GM18526 (cell line): ENCODE results near the gene CCBE1.

Source experiments
- POLR2A ChIP-seq: IDR thresholded peaks from 3 replicates; pipeline ENCODE4 v1.6.1; 2011; ENCODE audit not compliant: insufficient read length; ENCODE audit errors: extremely low read depth

Gene CCBE1

DNA sequence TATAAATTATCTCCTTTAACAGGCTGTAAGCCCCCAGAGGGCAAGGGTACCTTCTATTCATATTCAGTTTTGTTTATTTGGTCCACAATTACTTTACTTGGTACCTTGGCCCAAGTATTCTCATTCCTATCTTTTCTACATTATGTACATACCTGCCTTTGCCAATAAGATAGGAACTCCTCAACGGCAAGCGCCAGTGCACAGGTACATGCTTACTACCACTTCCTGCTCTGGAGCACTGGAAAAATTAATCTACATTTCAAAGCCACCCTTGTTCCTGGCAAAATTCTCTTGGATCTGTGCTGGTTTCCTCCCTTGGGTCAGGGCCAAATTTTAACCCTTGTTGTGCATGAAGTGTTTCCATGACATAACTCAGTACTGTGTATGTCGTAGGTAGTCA is 303.8 kb downstream of the CCBE1 start:
- no peak for TF ChIP-seq POLR2A

- TF ChIP-seq POLR2A = no peak
These were observed 308.4 kb downstream of the CCBE1 start for GRCh38 chr18:59388817-59389216.

DNA sequence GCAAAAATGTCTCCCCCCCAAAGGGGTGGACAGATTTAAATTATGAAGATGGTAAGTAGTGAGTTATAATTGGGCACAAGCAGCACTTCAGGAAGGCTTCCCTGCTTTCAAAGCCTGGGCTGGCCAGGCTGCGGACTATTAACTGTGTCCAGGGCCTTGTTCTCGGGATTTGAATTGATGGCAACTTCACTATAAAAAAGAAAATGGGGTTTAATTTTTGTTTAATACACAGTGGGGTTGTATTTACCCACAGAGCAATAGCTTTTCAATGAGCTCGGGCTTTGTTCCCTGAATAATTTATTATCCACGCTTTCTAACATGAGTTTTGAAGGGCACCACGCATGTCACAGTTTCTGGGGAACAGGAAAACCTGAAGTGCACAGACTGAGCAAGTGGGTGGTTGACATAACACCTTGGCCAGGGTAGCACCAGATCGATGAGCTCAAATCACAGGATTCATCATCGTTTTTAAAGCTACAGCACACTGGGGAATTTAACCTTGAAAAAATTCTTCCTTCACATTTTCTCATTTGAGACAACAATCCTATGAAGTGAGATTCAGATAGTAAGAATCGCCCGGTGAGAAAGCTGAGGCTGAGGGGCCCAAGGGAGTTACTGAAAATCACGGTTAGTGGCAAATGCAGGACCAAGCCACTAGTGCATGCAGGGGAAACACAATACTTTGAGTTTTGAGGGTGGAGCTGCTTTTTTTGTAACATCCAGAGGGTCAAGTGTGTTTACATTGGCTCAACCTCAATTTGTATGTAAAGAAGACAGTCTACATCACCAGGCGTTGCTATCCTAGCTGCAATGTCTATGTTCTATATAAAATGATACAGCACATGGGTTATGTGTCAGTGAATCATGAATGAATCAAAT is 309.3 kb downstream of the CCBE1 start:
- TF ChIP-seq POLR2A = no peak

GRCh38 chr18:59386909-59387686 is 310.1 kb downstream of the CCBE1 start:
- no peak for TF ChIP-seq POLR2A

DNA sequence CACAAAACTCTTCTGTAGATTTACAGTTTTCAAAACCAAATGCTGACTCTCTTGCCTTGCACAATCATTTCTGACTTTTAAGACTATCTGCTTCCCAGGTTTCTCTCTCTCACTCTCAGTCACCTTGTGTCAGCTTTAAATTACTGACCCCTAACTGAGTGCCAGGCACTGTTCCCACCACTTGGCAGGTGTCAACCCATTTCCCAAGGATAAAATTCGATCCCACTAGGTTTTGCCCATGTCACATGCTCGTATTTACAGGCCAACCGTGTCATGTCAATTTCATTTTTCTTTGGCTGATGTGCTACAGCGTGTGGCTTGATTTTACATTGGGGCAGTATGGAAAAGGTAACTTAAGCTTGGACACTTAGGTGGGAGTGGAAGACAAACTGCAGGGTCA is 312.0 kb downstream of the CCBE1 start:
- no peak for TF ChIP-seq POLR2A

DNA sequence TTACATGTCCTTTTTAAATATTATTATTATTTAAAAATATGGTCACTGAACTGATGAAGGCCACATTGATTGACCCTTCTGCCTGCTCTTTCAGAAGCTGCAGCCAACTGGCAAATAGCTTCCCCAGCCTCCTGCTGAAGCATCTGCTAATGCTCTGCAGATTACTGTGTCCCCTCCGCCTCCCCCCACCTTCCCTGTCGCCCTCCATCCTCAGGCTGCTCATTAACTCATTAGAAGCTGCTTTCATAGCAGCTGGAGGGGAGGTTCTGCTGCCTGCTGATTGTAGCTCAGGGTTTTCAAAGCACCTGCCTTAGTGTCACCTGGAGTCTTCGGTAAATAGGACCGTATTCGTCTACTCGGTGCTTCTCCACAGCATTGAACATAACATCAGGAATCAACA is 313.4 kb downstream of the CCBE1 start:
- no peak for TF ChIP-seq POLR2A

DNA sequence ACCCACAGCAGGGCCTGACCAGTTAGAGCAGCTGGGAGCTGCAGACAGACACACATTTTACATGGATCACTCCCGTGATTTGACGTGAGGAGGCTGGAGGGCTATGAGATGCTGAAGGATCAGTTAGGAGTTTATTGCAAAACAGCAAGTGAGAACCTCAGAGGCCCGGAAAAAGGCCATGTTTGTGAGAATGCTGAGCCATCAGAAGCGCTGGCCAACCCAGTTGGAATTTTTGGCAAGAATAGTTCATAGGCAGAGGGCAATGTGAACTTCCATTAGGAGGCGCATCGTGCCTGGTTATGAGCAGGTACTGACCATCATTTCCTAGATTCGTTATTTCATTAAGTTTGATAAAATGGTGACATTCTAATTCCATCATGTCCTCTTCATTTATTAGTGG is 314.8 kb downstream of the CCBE1 start:
- TF ChIP-seq POLR2A = no peak

DNA sequence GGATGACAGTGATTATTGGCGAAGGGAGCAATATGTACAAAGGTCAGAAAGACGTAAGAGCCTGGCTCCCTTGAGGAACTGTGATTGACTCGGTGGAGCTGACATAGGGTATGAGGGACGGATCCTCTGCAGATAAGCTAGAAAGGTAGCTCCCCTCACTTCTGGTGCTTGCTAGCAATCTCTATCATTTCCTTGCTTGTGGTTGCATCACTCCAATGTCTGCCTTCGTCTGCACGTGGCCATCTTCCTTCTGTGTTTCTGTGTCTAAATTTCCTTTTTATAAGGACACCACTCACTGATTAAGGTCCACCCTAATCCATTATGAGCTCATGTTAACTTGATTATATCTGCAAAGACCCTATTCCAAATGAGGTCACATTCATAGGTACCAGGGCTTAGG is 315.3 kb downstream of the CCBE1 start:
- no peak for TF ChIP-seq POLR2A
